HEK293 (cell line): ENCODE data around the gene SVOP.

Experiments
- OSR2 ChIP-seq: fragments of 450-650 bp; formaldehyde crosslinking; IDR thresholded peaks from 2 replicates; pipeline ENCODE4 v1.5.1; 2016; ENCODE audit warnings: missing biosample characterization, missing genetic modification characterization
- WT1 ChIP-seq: fragments of 450-650 bp; formaldehyde crosslinking; IDR thresholded peaks from 2 replicates; pipeline ENCODE4 v1.5.1; 2016; ENCODE audit warnings: missing biosample characterization, missing genetic modification characterization
- YY1 ChIP-seq: fragments of 450-650 bp; formaldehyde crosslinking; IDR thresholded peaks from 2 replicates; pipeline ENCODE4 v1.5.1; 2018; ENCODE audit warnings: missing biosample characterization, missing genetic modification characterization
- ZNF133 ChIP-seq: fragments of 450-650 bp; formaldehyde crosslinking; IDR thresholded peaks from 2 replicates; pipeline ENCODE4 v1.5.1; 2016; ENCODE audit warnings: missing biosample characterization, missing genetic modification characterization
- ZNF23 ChIP-seq: fragments of 450-650 bp; formaldehyde crosslinking; IDR thresholded peaks from 2 replicates; pipeline ENCODE4 v1.5.1; 2016; ENCODE audit warnings: missing biosample characterization, missing genetic modification characterization, borderline replicate concordance
- ZNF624 ChIP-seq: fragments of 450-650 bp; formaldehyde crosslinking; IDR thresholded peaks from 2 replicates; pipeline ENCODE4 v1.5.1; 2017; ENCODE audit warnings: missing biosample characterization, missing genetic modification characterization
- ZNF768 ChIP-seq: fragments of 450-650 bp; formaldehyde crosslinking; IDR thresholded peaks from 2 replicates; pipeline ENCODE4 v1.5.1; 2018; ENCODE audit warnings: missing biosample characterization, mild to moderate bottlenecking, missing genetic modification characterization
- ZNF777 ChIP-seq: fragments of 450-650 bp; formaldehyde crosslinking; IDR thresholded peaks from 2 replicates; pipeline ENCODE4 v1.5.1; 2017; ENCODE audit warnings: missing biosample characterization, missing genetic modification characterization, borderline replicate concordance
- TF ChIP-seq, protein P1 (sequence below): fragments of 450-650 bp; formaldehyde crosslinking; IDR thresholded peaks from 2 replicates; pipeline ENCODE4 v1.5.1; 2016; ENCODE audit warnings: missing biosample characterization, missing genetic modification characterization
- TF ChIP-seq, protein P2 (sequence below): fragments of 450-650 bp; formaldehyde crosslinking; IDR thresholded peaks from 2 replicates; pipeline ENCODE4 v1.5.1; 2016; ENCODE audit warnings: missing biosample characterization, missing genetic modification characterization

DNA sequence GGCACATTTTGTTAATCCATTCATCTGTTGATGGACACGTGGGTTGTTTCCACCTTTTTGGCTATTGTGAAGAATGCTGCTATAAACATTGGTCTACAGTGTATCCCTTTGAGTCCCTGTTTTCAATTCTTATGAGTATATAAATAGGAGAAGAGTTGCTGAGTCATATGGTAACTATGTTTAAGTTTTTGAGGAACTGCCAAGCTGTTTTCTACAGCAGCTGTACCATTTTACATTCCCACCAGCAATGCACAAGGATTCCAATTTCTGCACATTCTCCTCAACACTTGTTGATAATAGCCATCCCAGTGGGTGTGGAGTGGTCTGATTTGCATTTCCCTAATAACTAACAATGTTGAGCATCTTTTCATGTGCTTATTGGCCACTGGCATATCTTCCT, 6.9 kb upstream of the SVOP start:
- no peak for TF ChIP-seq ZNF624 (tag by site-specific recombination)
- TF ChIP-seq, protein P1, sequence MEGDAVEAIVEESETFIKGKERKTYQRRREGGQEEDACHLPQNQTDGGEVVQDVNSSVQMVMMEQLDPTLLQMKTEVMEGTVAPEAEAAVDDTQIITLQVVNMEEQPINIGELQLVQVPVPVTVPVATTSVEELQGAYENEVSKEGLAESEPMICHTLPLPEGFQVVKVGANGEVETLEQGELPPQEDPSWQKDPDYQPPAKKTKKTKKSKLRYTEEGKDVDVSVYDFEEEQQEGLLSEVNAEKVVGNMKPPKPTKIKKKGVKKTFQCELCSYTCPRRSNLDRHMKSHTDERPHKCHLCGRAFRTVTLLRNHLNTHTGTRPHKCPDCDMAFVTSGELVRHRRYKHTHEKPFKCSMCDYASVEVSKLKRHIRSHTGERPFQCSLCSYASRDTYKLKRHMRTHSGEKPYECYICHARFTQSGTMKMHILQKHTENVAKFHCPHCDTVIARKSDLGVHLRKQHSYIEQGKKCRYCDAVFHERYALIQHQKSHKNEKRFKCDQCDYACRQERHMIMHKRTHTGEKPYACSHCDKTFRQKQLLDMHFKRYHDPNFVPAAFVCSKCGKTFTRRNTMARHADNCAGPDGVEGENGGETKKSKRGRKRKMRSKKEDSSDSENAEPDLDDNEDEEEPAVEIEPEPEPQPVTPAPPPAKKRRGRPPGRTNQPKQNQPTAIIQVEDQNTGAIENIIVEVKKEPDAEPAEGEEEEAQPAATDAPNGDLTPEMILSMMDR (tag by site-specific recombination), result no peak
- TF ChIP-seq ZNF23 (tag by site-specific recombination), result no peak
- no peak for TF ChIP-seq YY1
- no peak for TF ChIP-seq ZNF133 (tag by site-specific recombination)
- no peak for TF ChIP-seq OSR2 (tag by site-specific recombination)
- no peak for TF ChIP-seq ZNF768 (tag by site-specific recombination)
- no peak for TF ChIP-seq ZNF777
- TF ChIP-seq, protein P2, sequence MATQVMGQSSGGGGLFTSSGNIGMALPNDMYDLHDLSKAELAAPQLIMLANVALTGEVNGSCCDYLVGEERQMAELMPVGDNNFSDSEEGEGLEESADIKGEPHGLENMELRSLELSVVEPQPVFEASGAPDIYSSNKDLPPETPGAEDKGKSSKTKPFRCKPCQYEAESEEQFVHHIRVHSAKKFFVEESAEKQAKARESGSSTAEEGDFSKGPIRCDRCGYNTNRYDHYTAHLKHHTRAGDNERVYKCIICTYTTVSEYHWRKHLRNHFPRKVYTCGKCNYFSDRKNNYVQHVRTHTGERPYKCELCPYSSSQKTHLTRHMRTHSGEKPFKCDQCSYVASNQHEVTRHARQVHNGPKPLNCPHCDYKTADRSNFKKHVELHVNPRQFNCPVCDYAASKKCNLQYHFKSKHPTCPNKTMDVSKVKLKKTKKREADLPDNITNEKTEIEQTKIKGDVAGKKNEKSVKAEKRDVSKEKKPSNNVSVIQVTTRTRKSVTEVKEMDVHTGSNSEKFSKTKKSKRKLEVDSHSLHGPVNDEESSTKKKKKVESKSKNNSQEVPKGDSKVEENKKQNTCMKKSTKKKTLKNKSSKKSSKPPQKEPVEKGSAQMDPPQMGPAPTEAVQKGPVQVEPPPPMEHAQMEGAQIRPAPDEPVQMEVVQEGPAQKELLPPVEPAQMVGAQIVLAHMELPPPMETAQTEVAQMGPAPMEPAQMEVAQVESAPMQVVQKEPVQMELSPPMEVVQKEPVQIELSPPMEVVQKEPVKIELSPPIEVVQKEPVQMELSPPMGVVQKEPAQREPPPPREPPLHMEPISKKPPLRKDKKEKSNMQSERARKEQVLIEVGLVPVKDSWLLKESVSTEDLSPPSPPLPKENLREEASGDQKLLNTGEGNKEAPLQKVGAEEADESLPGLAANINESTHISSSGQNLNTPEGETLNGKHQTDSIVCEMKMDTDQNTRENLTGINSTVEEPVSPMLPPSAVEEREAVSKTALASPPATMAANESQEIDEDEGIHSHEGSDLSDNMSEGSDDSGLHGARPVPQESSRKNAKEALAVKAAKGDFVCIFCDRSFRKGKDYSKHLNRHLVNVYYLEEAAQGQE (tag by site-specific recombination), result no peak
- no peak for TF ChIP-seq WT1 (tag by site-specific recombination)
